ENCODE results near the gene MZB1. TPM values are rescaled to one million over a fixed set of nuclear protein-coding genes. Genes with fewer than 3 reads are reported as not detected.
"Not testable (repeated sequence)": the region's sequence is repeated elsewhere in the genome, so short reads cannot be mapped to it uniquely, and the experiment has no call there.

The MZB1 gene
- total RNA-seq, 4 donors from 2014 or later = 2.1 to 2.4 TPM; not detected in 2

GRCh38 chr5:139392324-139392677 lies 2.6 kb upstream of the MZB1 start:
- H3K4me1 ChIP-seq = peaks cover 0 to 47% (median 24%) of the 10 kb centered on the region in 4 donors
- peaks cover 0 to 35% of the 10 kb centered on the region in 2 donors for H3K27me3 ChIP-seq
- WGBS, 2 donors = 5 to 13% methylated on average over 25 to 27 of the region's 36 CpGs
- H3K9me3 ChIP-seq = no peaks in the 10 kb centered on the region
- H3K27ac ChIP-seq = peak overlapping the region in 1 of 4 donors; percentile 74
- DNase-seq (ENCODE audit: low spot score in 2 of 2) = no peak
- TF ChIP-seq CTCF (IDR thresholded peaks at IDR 0.05) (peak in 1 of 5 experiments; percentile 63), POLR2A (IDR thresholded peaks at IDR 0.05) (no peak)
- H3K36me3 ChIP-seq = no peaks in the 10 kb centered on the region
- H3K4me3 ChIP-seq = peak overlapping the region in 3 of 4 donors; percentile 26 to 57 (median 53)

- peak overlapping the region in 2 of 4 donors; percentile 53 to 57 for H3K4me3 ChIP-seq
- DNase-seq (ENCODE audit: low spot score in 2 of 2) = no peak
Measured at GRCh38 chr5:139391570-139392323, 2.0 kb upstream of the MZB1 start.

GRCh38 chr5:139390639-139391569 lies 1.2 kb upstream of the MZB1 start:
- H3K4me3 ChIP-seq = no peak overlapping the region
- H3K27ac ChIP-seq = peak overlapping the region in 2 of 4 donors; percentile 14 to 74
- H3K36me3 ChIP-seq = no peaks in the 10 kb centered on the region

More at GRCh38 chr5:139391570-139392323, 2.0 kb upstream of the MZB1 start:
- Histone ChIP-seq H3K9me3 (no peaks in the 10 kb centered on the region), H3K27me3 (peaks cover 0 to 35% of the 10 kb centered on the region in 2 donors), H3K27ac (peak overlapping the region in 1 of 4 donors; percentile 74), H3K4me1 (peaks cover 0 to 47% (median 24%) of the 10 kb centered on the region in 4 donors), H3K36me3 (no peaks in the 10 kb centered on the region)
- TF ChIP-seq POLR2A (IDR thresholded peaks at IDR 0.05) (no peak), EP300 (IDR thresholded peaks at IDR 0.05) (no peak), CTCF (IDR thresholded peaks at IDR 0.05) (no peak)
- 47 to 56% methylated on average over 27 to 30 of the region's 33 CpGs for WGBS, 2 donors

GRCh38 chr5:139388198-139388821 lies 1.4 kb downstream of the MZB1 start:
- Histone ChIP-seq H3K9me3 (no peaks in the 10 kb centered on the region), H3K36me3 (no peaks in the 10 kb centered on the region), H3K27me3 (peaks cover 0 to 8% of the 10 kb centered on the region in 2 donors), H3K27ac (peak overlapping the region in 1 of 4 donors; percentile 59), H3K4me1 (peaks cover 0 to 39% (median 20%) of the 10 kb centered on the region in 4 donors), H3K4me3 (peak overlapping the region in 1 of 4 donors; percentile 6)
- TF ChIP-seq POLR2A (IDR thresholded peaks at IDR 0.05) = no peak
- TF ChIP-seq EP300 (IDR thresholded peaks at IDR 0.05) = no peak
- WGBS, 2 donors = 20 to 28% methylated on average over 8 of the region's 8 CpGs
- DNase-seq (ENCODE audit: low spot score in 2 of 2) = no peak

More at GRCh38 chr5:139390639-139391569, 1.2 kb upstream of the MZB1 start:
- H3K4me1 ChIP-seq = peaks cover 0 to 47% (median 24%) of the 10 kb centered on the region in 4 donors
- H3K9me3 ChIP-seq = no peaks in the 10 kb centered on the region
- peaks cover 0 to 34% of the 10 kb centered on the region in 2 donors for H3K27me3 ChIP-seq
- TF ChIP-seq CTCF (IDR thresholded peaks at IDR 0.05) (no peak), EP300 (IDR thresholded peaks at IDR 0.05) (no peak), POLR2A (IDR thresholded peaks at IDR 0.05) (no peak)
- 68 to 81% methylated on average over 10 of the region's 10 CpGs for WGBS, 2 donors
- no peak for DNase-seq (ENCODE audit: low spot score in 2 of 2)

GRCh38 chr5:139387611-139388197 lies 2.0 kb downstream of the MZB1 start:
- 62 to 73% methylated on average over 8 to 10 of the region's 10 CpGs for WGBS, 2 donors
- no peak for TF ChIP-seq POLR2A (IDR thresholded peaks at IDR 0.05)
- no peak for TF ChIP-seq CTCF (IDR thresholded peaks at IDR 0.05)
- TF ChIP-seq EP300 (IDR thresholded peaks at IDR 0.05) = no peak
- Histone ChIP-seq H3K4me3 (no peak overlapping the region), H3K4me1 (peaks cover 0 to 32% (median 15%) of the 10 kb centered on the region in 4 donors), H3K36me3 (no peaks in the 10 kb centered on the region), H3K27me3 (peaks cover 0 to 2% of the 10 kb centered on the region in 2 donors), H3K9me3 (no peaks in the 10 kb centered on the region), H3K27ac (peak overlapping the region in 1 of 4 donors; percentile 59)
- DNase-seq (ENCODE audit: low spot score in 2 of 2) = no peak

GRCh38 chr5:139386956-139387355 lies 2.8 kb downstream of the MZB1 start:
- H3K36me3 ChIP-seq; H3K27me3 ChIP-seq; H3K9me3 ChIP-seq; H3K4me3 ChIP-seq; H3K27ac ChIP-seq; DNase-seq (ENCODE audit: low spot score in 2 of 2): not testable (repeated sequence)
- H3K4me1 ChIP-seq = peaks cover 0 to 32% (median 11%) of the 10 kb centered on the region in 4 donors
- WGBS, 2 donors = 95 to 96% methylated on average over 10 of the region's 10 CpGs
